HepG2 (cell line): ENCODE data around the gene PACC1. TPM values are rescaled to one million over a fixed set of nuclear protein-coding genes. Genes with fewer than 3 reads are reported as not detected.

Source experiments
- ATAC-seq: fragments of 200-7000 bp; cut with Tn5 transposase; 3 replicates; pipeline ENCODE4 v1.9.1; 2020; ENCODE audit warnings: mild to moderate bottlenecking, moderate library complexity
- BruUV-seq: library from RNA; stranded (reverse); fragments of 400-500 nt; replicated peaks from 2 replicates; lab custom pipeline; 2021; lab: Mats Ljungman, UMichigan
- CTCF ChIA-PET: fragments of 300-600 bp; formaldehyde crosslinking; extraction: SDS; loops from one replicate; lab custom pipeline; 2021; ENCODE audit warnings: low total read pairs, inconsistent platforms, low intra/inter-chr PET ratio; lab: Yijun Ruan, JAX
- POLR2A ChIA-PET: fragments of 350-600 bp; sonication (Branson Sonifier 250); formaldehyde crosslinking; loops from one replicate; lab custom pipeline; 2020; ENCODE audit warnings: antibody characterized with exemption, inconsistent platforms; lab: Yijun Ruan, JAX
- DNase-seq: peaks from one replicate; pipeline ENCODE4 v3.0.0-alpha.2; 2015; ENCODE audit warnings: low spot score
- FAIRE-seq: peaks from 3 replicates; lab custom pipeline; 2011; peaks lifted over from hg19 to GRCh38; lab: Jason Lieb, UNC
- H2AFZ ChIP-seq: one replicate; pipeline ENCODE4 v1.6.1; 2011; ENCODE audit warnings: low read length, inconsistent platforms
- H3K27ac ChIP-seq: fragments of 300-600 bp; 3 replicates; pipeline ENCODE4 v1.8.0; 2011; ENCODE audit warnings: mixed run types, mild to moderate bottlenecking, mixed read lengths, low read length, inconsistent platforms; ENCODE audit not compliant: insufficient read depth; ENCODE audit errors: extremely low read length
- H3K27me3 ChIP-seq, 2 experiments: fragments of 200-600 bp in 1 of 2; 2 replicates in 1 of 2; 3 replicates in 1 of 2; pipeline versions ENCODE4 v1.6.0 to v1.8.0; 2011; ENCODE audit warnings: low read length in 2 of 2, mild to moderate bottlenecking in 2 of 2, moderate library complexity in 2 of 2, inconsistent platforms in 1 of 2; ENCODE audit not compliant: insufficient read depth in 2 of 2, control insufficient read depth in 1 of 2
- H3K36me3 ChIP-seq, 2 experiments: fragments of 200-600 bp in 1 of 2; replicated peaks in 1 of 2; 2 replicates in 1 of 2; 3 replicates in 1 of 2; pipeline versions ENCODE4 v1.5.1 to v1.8.0; 2011; ENCODE audit warnings: low read length in 2 of 2, inconsistent platforms in 1 of 2; ENCODE audit not compliant: insufficient read depth in 2 of 2, control insufficient read depth in 1 of 2
- H3K4me1 ChIP-seq: 2 replicates; pipeline ENCODE4 v1.5.1; 2012; ENCODE audit warnings: low read length, inconsistent platforms; ENCODE audit not compliant: insufficient read depth
- H3K4me2 ChIP-seq: 2 replicates; pipeline ENCODE4 v1.6.0; 2011; ENCODE audit warnings: low read depth, low read length, inconsistent platforms
- H3K4me3 ChIP-seq, 3 experiments: fragments of 200-600 bp in 1 of 3; sonication (generic), shearing (Covaris generic) in 1 of 3; replicated peaks in 1 of 3; 2 replicates each; pipeline ENCODE4 v1.5.1; 2011 to 2016; ENCODE audit warnings: low read length in 3 of 3, inconsistent platforms in 2 of 3, low read depth in 2 of 3, mild to moderate bottlenecking in 2 of 3, control low read depth in 1 of 3, mixed read lengths in 1 of 3; ENCODE audit not compliant: insufficient read depth in 1 of 3
- H3K79me2 ChIP-seq: one replicate; pipeline ENCODE4 v1.6.1; 2011; ENCODE audit warnings: low read length, inconsistent platforms; ENCODE audit not compliant: insufficient read depth
- H3K9ac ChIP-seq: 2 replicates; pipeline ENCODE4 v1.6.0; 2011; ENCODE audit warnings: mild to moderate bottlenecking, low read depth, low read length, inconsistent platforms; ENCODE audit not compliant: insufficient read depth
- H3K9me3 ChIP-seq: 2 replicates; pipeline ENCODE4 v1.5.1; 2012; ENCODE audit warnings: mild to moderate bottlenecking, low read length
- H4K20me1 ChIP-seq: 2 replicates; pipeline ENCODE4 v1.6.0; 2011; ENCODE audit warnings: inconsistent platforms, mild to moderate bottlenecking, low read length, moderate library complexity; ENCODE audit not compliant: insufficient read depth
- AHDC1 ChIP-seq: sonication (generic); formaldehyde crosslinking; IDR thresholded peaks from 2 replicates; pipeline ENCODE4 v1.5.1; 2020; ENCODE audit warnings: mild to moderate bottlenecking, missing genetic modification reagents, borderline replicate concordance
- CENPT ChIP-seq: sonication (generic); formaldehyde crosslinking; IDR thresholded peaks from 2 replicates; pipeline ENCODE4 v1.8.0; 2022; ENCODE audit warnings: low read depth, mild to moderate bottlenecking, moderate library complexity, missing genetic modification reagents
- ELF1 ChIP-seq: sonication (generic); formaldehyde crosslinking; IDR thresholded peaks from 2 replicates; pipeline ENCODE4 v1.4.0; 2020; ENCODE audit warnings: missing genetic modification reagents
- HNF4A ChIP-seq: sonication (generic); formaldehyde crosslinking; IDR thresholded peaks from 2 replicates; pipeline ENCODE4 v1.4.0; 2020; ENCODE audit warnings: missing genetic modification reagents
- NFIB ChIP-seq: sonication (generic); formaldehyde crosslinking; IDR thresholded peaks from 2 replicates; pipeline ENCODE4 v1.9.0; 2021; ENCODE audit warnings: missing genetic modification reagents, mild to moderate bottlenecking, borderline replicate concordance
- NPAS2 ChIP-seq: sonication (generic); formaldehyde crosslinking; IDR thresholded peaks from 2 replicates; pipeline ENCODE4 v1.8.0; 2022; ENCODE audit warnings: mild to moderate bottlenecking, missing genetic modification reagents, borderline replicate concordance
- TBX2 ChIP-seq: sonication (generic); formaldehyde crosslinking; IDR thresholded peaks from 2 replicates; pipeline ENCODE4 v1.5.0; 2020; ENCODE audit warnings: missing genetic modification reagents, mild to moderate bottlenecking, borderline replicate concordance
- ZNF563 ChIP-seq: sonication (generic); formaldehyde crosslinking; IDR thresholded peaks from 2 replicates; pipeline ENCODE4 v1.8.0; 2022; ENCODE audit warnings: mild to moderate bottlenecking, moderate library complexity, missing genetic modification reagents
- ZNF781 ChIP-seq: sonication (generic); formaldehyde crosslinking; IDR thresholded peaks from 2 replicates; pipeline ENCODE4 v1.5.1; 2020; ENCODE audit warnings: borderline replicate concordance, mild to moderate bottlenecking, missing genetic modification reagents; ENCODE audit errors: not compliant biosample characterization
- ZNF800 ChIP-seq: sonication (generic); formaldehyde crosslinking; IDR thresholded peaks from 2 replicates; pipeline ENCODE4 v1.4.0; 2020; ENCODE audit warnings: missing genetic modification reagents
- WGBS: methylation state at CpG from one replicate; pipeline ENCODE4 v1.1.6; 2017; ENCODE audit warnings: low lambda C conversion rate; 5-methylcytosine and 5-hydroxymethylcytosine counted together
- in situ Hi-C: cut with HindIII; loops from 2 replicates; pipeline ENCODE4 v1.10.0; 2017; ENCODE audit warnings: low pct_unique_long_range_greater_than_20kb; ENCODE audit not compliant: extremely low pct_ligation_motif_present
- intact Hi-C: fragments of 100-400 bp; cut with micrococcal nuclease; formaldehyde crosslinking; loops from one replicate; pipeline ENCODE4 v1.10.0; 2022; ENCODE audit not compliant: unreplicated experiment
- polyA plus RNA-seq, 8 experiments: library from polyadenylated mRNA; depleted of rRNA in 3 of 8; stranded (reverse) in 7 of 8; unstranded in 1 of 8; fragments of >200 nt; fragmentation: Illumina TruSeq in 4 of 8; extraction: Trizol in 4 of 8; gene quantifications; 2 replicates each; pipeline versions ENCODE4 v1.2.1 to v1.2.3, GENCODE V29; 2011 to 2016; ENCODE audit warnings: low read depth in 4 of 8, missing spikeins in 1 of 8, mixed read lengths in 1 of 8; ENCODE audit not compliant: insufficient read depth in 1 of 8
- total RNA-seq, 5 experiments: library from RNA; depleted of rRNA; stranded (reverse); fragments of >200 nt; fragmentation: Illumina TruSeq; extraction: Trizol; gene quantifications; 2 replicates each; pipeline ENCODE4 v1.2.3, GENCODE V29; 2016; ENCODE audit warnings: low read depth in 1 of 5

Gene PACC1
- total and polyA plus RNA-seq, 2 of the 13 experiments (the other 11 are each of a cell fraction or from before 2014, with no cell fraction given), result 9.4 to 10.7 TPM

DNA sequence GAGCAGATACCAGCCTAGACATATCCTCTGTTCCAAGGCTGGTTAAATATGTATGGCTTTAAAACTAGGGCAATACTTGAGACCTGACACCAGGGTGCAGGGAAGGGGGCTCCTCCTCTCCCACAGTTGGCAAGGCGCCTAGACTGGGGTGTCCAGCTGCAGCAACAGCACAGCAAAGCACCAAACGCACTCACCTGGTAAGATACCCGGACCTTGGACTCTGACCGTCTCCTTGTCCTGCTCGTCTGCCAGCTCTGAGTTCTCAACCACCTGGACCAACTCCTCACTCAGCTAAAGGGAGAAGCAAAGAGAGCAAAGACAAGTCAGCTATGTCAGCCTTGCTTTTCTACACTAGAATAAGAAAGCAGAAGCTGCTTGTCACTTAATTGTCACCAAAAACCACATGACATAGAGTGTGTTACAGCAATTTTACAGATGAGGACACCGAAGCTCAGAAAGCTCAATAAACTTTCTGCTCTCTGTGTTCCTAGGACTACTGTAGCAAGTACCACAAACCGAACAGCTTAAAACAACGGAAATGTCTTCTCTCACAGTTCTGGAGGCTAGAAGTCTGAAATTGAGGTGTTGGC, 4.4 kb downstream of the PACC1 start:
- TF ChIP-seq NPAS2 (CRISPR knock-in tag) (no peak), HNF4A (CRISPR knock-in tag) (peak; percentile 59), TBX2 (no peak), ZNF781 (CRISPR knock-in tag) (no peak)
- H3K9me3 ChIP-seq, result no peaks in the 10 kb centered on the region
- no peak overlapping the region for H3K9ac ChIP-seq
- no peaks in the 10 kb centered on the region for H4K20me1 ChIP-seq
- no peak overlapping the region for H3K27ac ChIP-seq
- intact Hi-C loops (no loop called here), in situ Hi-C loops (no loop called here)
- BruUV-seq, result no TSS peak
- H3K4me2 ChIP-seq, result no peak overlapping the region
- H3K4me1 ChIP-seq, result peaks cover 38% of the 10 kb centered on the region
- H2AFZ ChIP-seq, result no peak overlapping the region
- no peaks in the 10 kb centered on the region for H3K27me3 ChIP-seq
- CTCF ChIA-PET, result no interaction called here
- 93% methylated on average over 6 of the region's 8 CpGs for WGBS
- FAIRE-seq, result no peak
- POLR2A ChIA-PET, result no interaction called here
- H3K79me2 ChIP-seq, result peaks cover 11% of the 10 kb centered on the region
- peaks cover 14 to 29% of the 10 kb centered on the region in 2 experiments for H3K36me3 ChIP-seq
- no peak for ATAC-seq
- DNase-seq, result peak; percentile 11
- no peak overlapping the region for H3K4me3 ChIP-seq

GRCh38 chr1:212402666-212403321, 11.9 kb downstream of the PACC1 start:
- Histone ChIP-seq H3K27me3 (no peaks in the 10 kb centered on the region), H3K9ac (no peak overlapping the region), H2AFZ (no peak overlapping the region), H3K27ac (no peak overlapping the region), H3K4me3 (no peak overlapping the region), H3K9me3 (no peaks in the 10 kb centered on the region), H4K20me1 (no peaks in the 10 kb centered on the region), H3K36me3 (peaks cover 4 to 16% of the 10 kb centered on the region in 2 experiments), H3K4me2 (no peak overlapping the region), H3K4me1 (no peaks in the 10 kb centered on the region), H3K79me2 (no peaks in the 10 kb centered on the region)
- WGBS, result 91% methylated on average over 7 of the region's 7 CpGs
- no peak for FAIRE-seq
- no peak for DNase-seq
- intact Hi-C loops (no loop called here), in situ Hi-C loops (no loop called here)
- ChIA-PET CTCF (no interaction called here), POLR2A (no interaction called here)
- no TSS peak for BruUV-seq
- no peak for ATAC-seq
- TF ChIP-seq ZNF800 (CRISPR knock-in tag) (no peak), ZNF563 (CRISPR knock-in tag) (no peak), ELF1 (CRISPR knock-in tag) (no peak), AHDC1 (CRISPR knock-in tag) (no peak), NFIB (CRISPR knock-in tag) (no peak), CENPT (CRISPR knock-in tag) (no peak)
